HG02678 (cell line): Measurements from ENCODE around the gene TP53TG5.

Experiments
- ATAC-seq: cut with Tn5 transposase; IDR thresholded peaks from one replicate; pipeline ENCODE4 v1.9.1; 2021; ENCODE audit warnings: mild to moderate bottlenecking, moderate library complexity; ENCODE audit not compliant: unreplicated experiment

TP53TG5 gene

DNA sequence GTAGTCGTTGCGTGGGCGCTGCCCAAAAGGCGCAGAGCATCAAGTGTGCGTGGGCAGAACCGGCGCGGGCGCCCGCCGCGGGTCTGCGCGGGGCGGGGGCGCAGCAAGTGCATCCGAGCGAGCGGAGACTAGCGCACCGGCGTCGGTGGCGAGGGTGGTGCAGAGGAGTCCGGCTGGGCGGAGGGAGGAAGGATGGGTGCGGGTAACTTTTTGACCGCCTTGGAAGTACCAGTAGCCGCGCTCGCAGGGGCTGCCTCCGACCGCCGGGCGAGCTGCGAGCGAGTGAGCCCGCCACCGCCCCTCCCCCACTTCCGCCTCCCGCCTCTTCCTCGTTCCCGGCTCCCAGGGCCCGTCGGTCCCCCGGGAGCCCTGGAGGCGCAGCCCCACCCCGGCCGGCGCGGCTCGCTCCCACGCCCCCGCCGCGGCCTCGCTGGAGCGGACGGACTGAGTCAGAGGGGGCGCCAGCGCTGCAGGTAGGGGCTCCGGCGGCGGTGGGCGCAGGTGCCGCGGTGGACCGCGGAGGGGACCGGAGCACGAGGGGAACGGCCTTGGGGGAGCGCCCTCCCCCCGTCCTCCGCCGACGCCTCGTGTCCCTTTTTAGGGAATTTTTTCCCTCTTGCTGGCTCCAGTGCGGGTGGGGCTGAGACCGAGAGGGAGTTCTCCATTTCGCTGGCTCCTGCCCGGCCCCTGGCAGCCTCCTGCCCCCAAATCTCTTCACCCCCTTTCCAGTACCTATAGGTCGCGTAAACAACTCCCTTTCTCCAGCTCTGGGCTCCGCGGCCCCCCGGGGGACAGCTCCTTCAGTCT, 28.3 kb upstream of the TP53TG5 start:
- no peak for ATAC-seq

DNA sequence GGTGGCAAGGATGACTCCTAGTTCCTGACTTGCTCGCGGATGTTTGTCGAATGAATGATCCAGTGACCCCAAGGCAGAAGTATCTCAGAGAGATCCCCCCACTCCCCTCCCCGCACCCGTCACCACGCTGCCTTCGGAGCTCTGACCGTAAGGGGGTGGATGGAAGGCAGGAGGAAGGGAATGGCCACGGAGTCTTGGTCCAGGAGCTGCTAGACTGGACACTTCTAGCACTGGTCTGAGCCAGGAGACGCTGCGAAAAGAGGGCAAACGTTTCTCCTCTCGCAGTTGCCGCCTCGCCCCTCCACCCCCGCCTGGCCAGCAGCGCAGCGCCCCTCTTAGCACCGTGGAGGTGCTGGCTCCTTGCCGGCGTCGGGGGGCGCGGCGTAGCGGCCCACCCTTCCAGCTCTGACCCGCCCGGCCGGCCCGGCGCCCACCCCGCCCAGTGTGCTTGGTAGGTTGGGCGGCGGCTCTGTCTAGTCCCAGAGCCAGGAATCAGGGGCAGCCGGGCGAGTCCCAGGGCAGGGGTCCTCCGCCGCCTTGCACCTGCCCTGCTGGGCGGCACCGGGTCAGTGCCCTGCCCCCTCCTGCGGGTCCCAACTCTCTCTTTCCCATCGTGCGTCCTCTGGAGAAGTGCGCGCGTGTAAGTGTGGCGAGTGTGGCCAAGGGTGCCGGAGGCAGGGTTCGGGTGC, 27.6 kb upstream of the TP53TG5 start:
- no peak for ATAC-seq

GRCh38 chr20:45404438-45404837, 26.3 kb upstream of the TP53TG5 start:
- no peak for ATAC-seq

DNA sequence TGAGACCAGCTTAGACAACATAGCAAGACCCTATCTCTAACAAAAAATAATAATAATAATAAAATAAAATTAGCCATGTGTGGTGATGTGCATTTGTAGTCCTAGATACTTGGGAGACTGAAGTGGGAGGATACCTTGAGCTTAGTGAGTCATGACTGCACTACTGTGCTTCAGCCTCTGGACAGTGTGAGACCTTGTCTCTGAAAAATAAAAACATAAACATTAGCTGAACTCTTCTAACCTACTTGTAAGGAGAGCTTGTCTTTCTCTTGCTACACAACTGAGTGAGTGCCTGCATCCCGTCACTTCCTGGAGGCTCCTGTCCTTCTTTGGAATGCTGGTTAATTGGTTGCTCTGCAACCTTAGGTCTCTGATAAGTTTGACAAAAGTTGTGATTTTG, 24.8 kb upstream of the TP53TG5 start:
- no peak for ATAC-seq

DNA sequence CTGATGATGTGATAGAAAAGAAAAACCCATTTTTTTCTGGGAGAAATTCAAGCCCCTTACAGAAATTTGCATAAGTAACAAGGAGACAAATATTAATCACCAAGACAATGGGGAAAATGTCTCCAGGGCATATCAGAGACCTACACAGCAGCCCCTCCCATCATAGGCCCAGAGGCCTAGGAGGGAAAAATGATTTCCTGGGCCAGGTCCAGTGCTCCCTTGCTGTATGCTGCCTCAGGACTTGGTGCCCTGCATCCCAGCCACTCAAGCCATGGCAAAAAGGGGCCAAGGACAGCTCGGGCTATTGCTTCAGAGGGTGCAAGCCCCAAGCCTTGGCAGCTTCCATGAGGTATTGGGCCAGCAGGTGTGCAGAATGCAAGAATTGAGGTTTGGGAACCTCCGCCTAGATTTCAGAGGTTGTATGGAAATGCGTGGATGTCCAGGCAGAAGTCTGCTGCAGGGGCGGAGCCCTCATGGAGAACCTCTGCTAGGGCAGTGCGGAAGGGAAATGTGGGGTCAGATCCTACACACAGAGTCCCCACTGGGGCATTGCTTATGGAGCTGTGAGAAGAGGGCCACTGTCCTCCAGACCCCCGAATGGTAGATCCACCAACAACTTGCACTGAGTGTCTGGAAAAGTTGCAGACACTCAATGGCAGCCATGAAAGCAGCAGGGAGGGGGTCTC, 22.4 kb upstream of the TP53TG5 start:
- no peak for ATAC-seq

DNA sequence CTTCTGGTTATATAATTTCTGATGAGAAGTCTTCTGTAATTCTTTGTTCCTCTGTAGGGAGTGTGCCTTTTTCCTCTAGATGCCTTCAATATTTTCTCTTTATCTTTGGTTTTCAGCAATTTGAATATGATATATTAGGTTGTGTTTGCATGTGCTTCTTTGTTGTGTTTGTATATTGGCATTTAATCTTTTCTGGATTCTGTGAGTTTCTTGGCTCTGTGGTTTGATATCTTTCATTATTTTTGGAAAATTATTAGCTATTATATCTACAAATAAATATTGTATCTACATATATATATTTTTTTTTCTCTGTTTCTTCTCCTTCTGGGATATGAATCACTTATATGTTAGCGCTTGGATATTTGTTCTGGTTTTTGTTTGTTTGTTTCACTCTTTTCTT, 20.9 kb upstream of the TP53TG5 start:
- no peak for ATAC-seq

GRCh38 chr20:45395114-45395415, 16.9 kb upstream of the TP53TG5 start:
- ATAC-seq, result no peak

- ATAC-seq, result no peak
These were observed 16.3 kb upstream of the TP53TG5 start for GRCh38 chr20:45394221-45395113.

- no peak for ATAC-seq
These were observed 14.6 kb upstream of the TP53TG5 start for GRCh38 chr20:45392733-45393132.

GRCh38 chr20:45391559-45391958, 13.4 kb upstream of the TP53TG5 start:
- no peak for ATAC-seq

- ATAC-seq, result no peak
These were observed 12.8 kb upstream of the TP53TG5 start for GRCh38 chr20:45390931-45391330.

DNA sequence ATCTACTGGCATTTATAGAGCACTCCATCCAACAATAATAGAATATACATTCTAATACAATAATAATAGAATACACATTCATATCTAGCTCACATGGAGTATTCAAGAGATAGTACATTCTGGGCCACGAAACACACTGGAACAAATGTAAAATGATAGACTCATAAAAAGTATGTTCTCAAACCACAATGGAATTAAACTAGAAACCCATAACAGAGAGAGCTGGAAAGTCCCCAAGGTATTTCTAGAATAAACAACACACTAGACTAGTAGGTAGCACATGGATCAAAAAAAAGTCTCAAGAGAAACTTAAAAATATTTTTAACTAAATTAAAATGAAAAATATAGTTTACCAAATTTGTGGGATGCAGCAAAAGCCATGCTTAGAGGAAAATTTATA, 9.1 kb upstream of the TP53TG5 start:
- no peak for ATAC-seq

- no peak for ATAC-seq
These were observed 856 bp downstream of the TP53TG5 start for GRCh38 chr20:45377269-45377668.

GRCh38 chr20:45374966-45375365, 3.2 kb downstream of the TP53TG5 start:
- ATAC-seq, result no peak

DNA sequence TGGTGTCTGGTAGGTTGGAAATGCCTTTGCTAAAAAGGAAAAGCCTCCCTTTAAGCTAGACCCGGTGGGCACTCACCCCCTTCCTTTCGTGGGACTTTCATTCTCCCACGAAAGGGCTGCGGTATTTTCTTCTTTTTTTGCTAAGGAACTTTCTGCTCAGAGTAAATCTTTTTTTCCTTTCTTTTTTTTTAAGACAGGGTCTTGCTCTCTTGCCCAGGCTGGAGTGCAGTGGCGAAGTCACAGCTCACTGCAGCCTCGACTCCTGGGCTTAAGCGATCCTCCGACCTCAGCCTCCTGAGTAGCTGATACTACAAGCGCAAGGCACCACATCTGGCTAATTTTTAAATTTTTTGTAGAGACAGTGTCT, 4.0 kb downstream of the TP53TG5 start:
- ATAC-seq, result no peak

DNA sequence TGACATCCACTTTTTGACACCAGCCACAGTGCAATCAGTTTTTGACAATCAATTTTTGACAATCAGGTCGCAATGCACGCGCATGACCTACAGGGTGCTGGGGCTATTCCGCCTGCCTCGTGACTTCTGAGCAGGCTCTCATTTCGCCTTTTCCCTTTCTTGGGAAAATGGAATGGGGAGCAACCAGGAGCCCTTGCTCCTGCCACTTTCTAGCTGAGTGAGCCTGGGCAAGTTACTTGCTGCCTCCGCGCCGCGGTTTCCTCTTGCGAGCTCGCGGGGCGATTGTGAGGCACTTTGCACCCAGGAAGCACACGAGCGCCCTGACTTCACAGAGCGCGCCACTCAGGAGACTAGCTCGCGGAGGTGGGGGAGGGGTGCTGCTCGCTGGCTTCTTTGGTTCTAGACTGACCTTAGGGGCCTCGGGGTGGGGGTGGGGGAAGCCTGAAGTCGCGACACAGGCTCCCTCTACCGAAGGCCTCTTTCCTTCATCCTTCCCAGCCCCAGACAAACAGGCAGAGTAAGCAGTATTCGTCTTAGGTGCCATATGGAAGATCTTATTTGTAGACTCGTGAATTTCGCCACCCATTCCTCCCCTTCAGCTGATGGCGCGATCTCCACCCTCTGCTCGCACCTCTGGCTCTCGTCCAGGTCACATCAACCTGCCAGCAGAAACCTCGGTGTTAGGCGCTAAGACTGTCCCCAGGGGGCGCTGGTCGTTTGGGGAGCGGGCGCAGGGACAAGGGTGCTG, 4.6 kb downstream of the TP53TG5 start:
- ATAC-seq, result peak; percentile 77

GRCh38 chr20:45372646-45373352, 5.3 kb downstream of the TP53TG5 start:
- no peak for ATAC-seq

DNA sequence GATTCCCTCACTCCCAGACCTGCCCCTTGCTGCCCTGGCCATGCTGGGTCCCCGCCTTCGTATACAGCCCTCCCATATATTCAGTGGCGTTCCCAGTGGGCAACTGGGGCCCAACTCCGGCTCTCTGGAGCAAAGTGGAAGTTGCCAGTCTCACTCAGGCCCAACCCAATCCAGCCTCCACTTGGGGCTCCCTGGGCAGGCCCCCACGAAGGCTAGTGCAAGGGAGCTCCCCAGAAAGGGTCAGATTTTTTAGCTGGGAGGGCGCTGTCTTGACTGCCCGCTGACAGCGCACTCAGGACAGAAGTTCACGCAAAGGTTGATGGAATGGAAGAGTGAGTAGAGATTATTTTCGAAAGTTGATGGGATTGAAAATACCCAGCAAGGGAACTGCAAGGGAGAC, 5.9 kb downstream of the TP53TG5 start:
- no peak for ATAC-seq

DNA sequence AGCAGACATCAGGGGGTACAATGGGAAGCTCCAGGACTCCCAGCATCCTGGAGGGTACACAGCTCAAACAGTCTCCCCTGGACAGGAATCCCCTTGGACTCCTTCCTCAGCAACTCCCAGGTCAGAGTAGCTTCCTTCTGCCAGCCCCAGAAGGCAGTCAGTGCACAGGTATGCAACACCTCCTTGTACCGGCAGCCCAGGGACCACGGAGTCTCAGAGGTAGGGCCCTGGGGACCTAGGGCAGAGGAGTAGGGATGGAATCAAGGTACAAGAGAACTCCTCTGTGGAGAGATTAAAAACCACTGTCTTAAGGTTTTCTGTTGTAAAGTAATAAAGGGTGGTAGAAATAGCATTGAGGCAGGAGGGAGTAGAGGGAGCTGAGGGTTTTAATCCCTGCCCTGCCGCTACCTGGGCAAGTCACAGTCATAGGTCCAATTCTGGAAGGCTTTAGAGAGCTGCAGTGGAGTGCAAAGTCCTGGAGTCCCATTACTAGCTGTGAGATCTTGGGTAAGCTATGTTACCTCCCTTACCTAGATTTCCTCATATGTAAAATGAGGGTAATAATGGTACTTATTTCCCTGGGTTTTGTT, 7.5 kb downstream of the TP53TG5 start:
- no peak for ATAC-seq
